PC-3 (cell line): ENCODE measurements around the gene NPPB. TPM values are rescaled to one million over a fixed set of nuclear protein-coding genes. Genes with fewer than 3 reads are reported as not detected.
A peak's percentile ranks its signal among the peaks of the same experiment; 100 is the strongest.

ENCODE experiments used
- ATAC-seq: fragments of 200-7000 bp; cut with Tn5 transposase; 2 replicates; pipeline ENCODE4 v1.9.1; 2020; ENCODE audit warnings: mild to moderate bottlenecking, moderate library complexity
- BruUV-seq: library from RNA; stranded (reverse); fragments of 400-500 nt; replicated peaks from 2 replicates; lab custom pipeline; 2021; lab: Mats Ljungman, UMichigan
- CTCF ChIA-PET: fragments of 300-600 bp; sonication (Branson Sonifier 250); formaldehyde crosslinking; loops from one replicate; lab custom pipeline; 2022; ENCODE audit warnings: antibody characterized with exemption; lab: Charles Lee
- POLR2A ChIA-PET: fragments of 300-600 bp; sonication (Branson Sonifier 250); formaldehyde crosslinking; loops from one replicate; lab custom pipeline; 2022; ENCODE audit warnings: antibody characterized with exemption; ENCODE audit not compliant: unreplicated experiment; lab: Charles Lee
- DNase-seq: peaks from one replicate; pipeline ENCODE4 v3.0.0-alpha.2; 2015
- H2AFZ ChIP-seq: fragments of 300-600 bp; sonication (generic); 2 replicates; pipeline ENCODE4 v1.6.0; 2016; ENCODE audit warnings: antibody characterized with exemption, low read length
- H3F3A ChIP-seq: fragments of 300-600 bp; sonication (generic); one replicate; pipeline ENCODE4 v1.6.0; 2017; ENCODE audit warnings: antibody characterized with exemption, low read length, control low read depth, mild to moderate bottlenecking; ENCODE audit not compliant: unreplicated experiment
- H3K27ac ChIP-seq: fragments of 300-600 bp; sonication (generic); 2 replicates; pipeline ENCODE4 v1.5.1; 2016; ENCODE audit warnings: mild to moderate bottlenecking, low read length
- H3K27me3 ChIP-seq: fragments of 300-600 bp; sonication (generic); 2 replicates; pipeline ENCODE4 v1.6.1; 2016; ENCODE audit warnings: low read length, mixed read lengths
- H3K36me3 ChIP-seq: fragments of 300-600 bp; sonication (generic); 2 replicates; pipeline ENCODE4 v1.6.1; 2016; ENCODE audit warnings: low read depth, mixed run types, low read length, mixed read lengths
- H3K4me1 ChIP-seq: fragments of 300-600 bp; sonication (generic); 2 replicates; pipeline ENCODE4 v1.5.1; 2016; ENCODE audit warnings: low read length; ENCODE audit not compliant: insufficient read depth
- H3K4me2 ChIP-seq: fragments of 300-600 bp; sonication (generic); 2 replicates; pipeline ENCODE4 v1.6.0; 2016; ENCODE audit warnings: low read length
- H3K4me3 ChIP-seq: fragments of 300-600 bp; sonication (generic); 2 replicates; pipeline ENCODE4 v1.5.1; 2016; ENCODE audit warnings: mild to moderate bottlenecking, low read length, mixed read lengths
- H3K79me2 ChIP-seq: fragments of 300-600 bp; sonication (generic); 2 replicates; pipeline ENCODE4 v1.6.1; 2017; ENCODE audit warnings: low read length, mixed read lengths
- H3K9ac ChIP-seq: fragments of 300-600 bp; sonication (generic); 2 replicates; pipeline ENCODE4 v1.6.0; 2016; ENCODE audit warnings: mild to moderate bottlenecking, low read length
- H3K9me2 ChIP-seq: fragments of 300-600 bp; sonication (generic); replicated peaks from 2 replicates; pipeline ENCODE4 v1.6.1; 2016; ENCODE audit warnings: mixed run types, low read length, mixed read lengths
- H3K9me3 ChIP-seq: fragments of 300-600 bp; sonication (generic); 2 replicates; pipeline ENCODE4 v1.6.1; 2016; ENCODE audit warnings: low read length, mixed read lengths
- H4K20me1 ChIP-seq: fragments of 300-600 bp; sonication (generic); 2 replicates; pipeline ENCODE4 v1.6.1; 2016; ENCODE audit warnings: low read length, mixed read lengths
- EZH2 ChIP-seq: fragments of 300-600 bp; sonication (generic); IDR thresholded peaks from one replicate; pipeline ENCODE4 v1.6.1; 2017; ENCODE audit warnings: antibody characterized with exemption, mild to moderate bottlenecking, low read length; ENCODE audit not compliant: unreplicated experiment
- EZH2phosphoT487 ChIP-seq: fragments of 300-600 bp; sonication (generic); IDR thresholded peaks from 2 replicates; pipeline ENCODE4 v1.6.1; 2018; ENCODE audit warnings: mild to moderate bottlenecking, antibody characterized with exemption, low read length, borderline replicate concordance
- intact Hi-C: fragments of 100-400 bp; cut with micrococcal nuclease; formaldehyde crosslinking; loops from 2 replicates; pipeline ENCODE4 v1.9.0; 2023
- total RNA-seq: library from RNA; depleted of rRNA; stranded (reverse); fragments of >200 nt; gene quantifications from 2 replicates; pipeline ENCODE4 v1.2.3, GENCODE V29; 2014
- TF ChIP-seq, protein P1 (sequence below): fragments of 300-600 bp; sonication (generic); conservative IDR thresholded peaks from 2 replicates; pipeline ENCODE4 v1.5.1; 2017; ENCODE audit warnings: antibody characterized with exemption, low read depth, mild to moderate bottlenecking, low read length

The NPPB gene
- total RNA-seq, 1 experiment from 2014 or later = not detected

DNA sequence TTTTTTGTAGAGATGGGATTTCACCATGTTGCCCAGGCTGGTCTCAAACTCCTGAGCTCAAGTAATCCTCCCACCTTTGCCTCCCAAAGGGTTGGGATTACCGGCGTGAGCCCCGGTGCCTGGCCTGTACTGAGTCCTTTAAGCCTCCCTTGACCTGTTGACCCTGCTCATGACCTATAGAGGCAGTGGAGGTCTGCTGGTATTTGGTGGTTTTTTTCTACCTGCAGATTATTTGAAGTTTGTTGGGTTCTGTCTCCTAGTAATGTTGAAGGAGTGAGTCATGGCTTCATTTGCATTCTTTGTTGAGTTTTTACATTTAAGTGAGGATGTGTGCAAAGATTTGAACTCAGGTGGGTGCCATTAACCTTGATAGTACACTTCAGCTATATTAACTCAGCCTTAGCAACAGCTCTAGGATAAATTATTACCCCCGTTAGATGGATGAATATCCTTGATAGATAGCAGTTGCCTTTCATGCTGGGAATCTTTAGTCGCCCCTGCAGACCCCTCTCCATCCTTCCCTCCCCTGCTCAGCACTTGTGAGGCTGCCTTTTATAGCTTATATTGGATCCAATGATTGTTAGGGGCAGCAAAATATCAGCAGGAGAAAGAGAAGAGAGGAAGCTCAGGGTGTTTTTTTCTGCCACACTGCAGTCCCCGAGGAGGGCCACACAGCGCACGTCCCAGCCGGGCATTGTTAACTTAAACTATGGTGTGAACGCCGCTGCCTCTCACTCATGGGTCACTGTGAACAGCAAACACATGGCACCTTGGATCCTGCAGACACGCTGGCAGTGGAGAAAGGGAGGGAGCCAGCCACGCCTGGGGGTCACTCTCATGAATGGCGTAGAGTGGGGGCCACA lies 14.9 kb upstream of the NPPB start:
- Histone ChIP-seq H3K36me3 (no peaks in the 10 kb centered on the region), H3K4me1 (no peaks in the 10 kb centered on the region), H3K27me3 (peaks cover 8% of the 10 kb centered on the region), H3K9me2 (no peaks in the 10 kb centered on the region), H3F3A (no peaks in the 10 kb centered on the region), H3K9ac (no peak overlapping the region), H3K27ac (no peak overlapping the region), H3K79me2 (no peaks in the 10 kb centered on the region), H3K4me2 (no peak overlapping the region), H2AFZ (no peak overlapping the region), H3K4me3 (no peak overlapping the region), H3K9me3 (no peaks in the 10 kb centered on the region), H4K20me1 (no peaks in the 10 kb centered on the region)
- CTCF ChIA-PET = no interaction called here
- TF ChIP-seq, protein P1, sequence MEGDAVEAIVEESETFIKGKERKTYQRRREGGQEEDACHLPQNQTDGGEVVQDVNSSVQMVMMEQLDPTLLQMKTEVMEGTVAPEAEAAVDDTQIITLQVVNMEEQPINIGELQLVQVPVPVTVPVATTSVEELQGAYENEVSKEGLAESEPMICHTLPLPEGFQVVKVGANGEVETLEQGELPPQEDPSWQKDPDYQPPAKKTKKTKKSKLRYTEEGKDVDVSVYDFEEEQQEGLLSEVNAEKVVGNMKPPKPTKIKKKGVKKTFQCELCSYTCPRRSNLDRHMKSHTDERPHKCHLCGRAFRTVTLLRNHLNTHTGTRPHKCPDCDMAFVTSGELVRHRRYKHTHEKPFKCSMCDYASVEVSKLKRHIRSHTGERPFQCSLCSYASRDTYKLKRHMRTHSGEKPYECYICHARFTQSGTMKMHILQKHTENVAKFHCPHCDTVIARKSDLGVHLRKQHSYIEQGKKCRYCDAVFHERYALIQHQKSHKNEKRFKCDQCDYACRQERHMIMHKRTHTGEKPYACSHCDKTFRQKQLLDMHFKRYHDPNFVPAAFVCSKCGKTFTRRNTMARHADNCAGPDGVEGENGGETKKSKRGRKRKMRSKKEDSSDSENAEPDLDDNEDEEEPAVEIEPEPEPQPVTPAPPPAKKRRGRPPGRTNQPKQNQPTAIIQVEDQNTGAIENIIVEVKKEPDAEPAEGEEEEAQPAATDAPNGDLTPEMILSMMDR = no peak
- TF ChIP-seq EZH2phosphoT487 = no peak
- TF ChIP-seq EZH2 = no peak
- DNase-seq (peak; percentile 3), ATAC-seq (no peak)
- intact Hi-C loops = no loop called here
- POLR2A ChIA-PET = no interaction called here
- BruUV-seq = no TSS peak

DNA sequence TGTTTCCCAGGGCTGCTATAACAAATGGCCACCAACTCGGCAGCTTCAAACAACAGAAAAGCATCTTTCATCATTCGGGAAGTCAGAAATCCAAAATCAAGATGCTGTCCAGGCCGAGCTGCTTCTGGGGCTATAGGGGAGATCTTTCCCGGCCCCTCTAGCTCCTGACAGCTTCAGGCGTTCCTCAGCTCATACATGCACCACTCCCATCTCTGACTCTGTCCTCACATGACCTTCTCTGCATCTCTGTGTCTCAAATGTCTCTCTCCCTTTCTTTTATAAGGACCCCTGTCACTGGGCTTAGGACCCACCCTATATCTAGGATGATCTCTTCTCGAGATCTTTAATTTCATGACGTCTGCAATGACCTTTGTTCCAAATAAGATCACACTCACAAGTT lies 13.8 kb upstream of the NPPB start:
- Histone ChIP-seq H3K9me2 (no peaks in the 10 kb centered on the region), H2AFZ (no peak overlapping the region), H3F3A (no peaks in the 10 kb centered on the region), H3K9me3 (no peaks in the 10 kb centered on the region), H3K27ac (no peak overlapping the region), H3K79me2 (no peaks in the 10 kb centered on the region), H3K9ac (no peak overlapping the region), H4K20me1 (no peaks in the 10 kb centered on the region), H3K4me1 (no peaks in the 10 kb centered on the region), H3K4me2 (no peak overlapping the region), H3K36me3 (no peaks in the 10 kb centered on the region), H3K4me3 (no peak overlapping the region), H3K27me3 (peaks cover 5% of the 10 kb centered on the region)
- no peak for DNase-seq
- intact Hi-C loops = no loop called here
- BruUV-seq = no TSS peak
- ChIA-PET POLR2A (no interaction called here), CTCF (no interaction called here)
- no peak for ATAC-seq
- no peak for TF ChIP-seq EZH2phosphoT487
- TF ChIP-seq, protein P1 = no peak
- TF ChIP-seq EZH2 = no peak

DNA sequence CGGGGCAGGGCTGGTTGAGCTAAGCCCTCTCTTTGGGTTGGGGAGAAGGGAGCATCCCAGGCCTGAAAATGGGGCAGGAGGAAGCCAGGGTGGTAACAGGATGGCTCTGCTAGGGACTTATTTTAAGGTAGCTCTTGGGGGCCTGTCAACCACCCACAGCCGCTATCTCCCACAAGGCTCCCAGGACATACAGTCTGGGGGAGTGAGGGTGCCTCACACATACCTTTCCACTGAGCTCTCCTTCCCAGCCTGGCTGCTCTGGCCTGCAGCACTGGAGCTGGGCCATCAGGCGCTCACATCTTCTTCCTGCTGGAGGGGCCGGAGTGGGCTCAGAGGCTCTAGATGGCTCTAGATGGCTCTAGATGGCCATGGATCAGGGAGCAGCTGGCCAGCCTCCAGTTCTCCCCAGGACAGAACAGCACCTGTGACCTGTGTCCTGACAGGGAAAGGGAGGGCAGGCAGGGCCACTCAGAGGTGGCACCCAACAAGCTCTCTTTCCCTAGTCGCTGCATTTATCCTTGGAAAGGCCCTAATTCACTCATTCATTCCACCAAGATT lies 11.0 kb upstream of the NPPB start:
- POLR2A ChIA-PET = no interaction called here
- H3F3A ChIP-seq = no peaks in the 10 kb centered on the region
- ATAC-seq = no peak

More for the DNA sequence above, 11.0 kb upstream of the NPPB start:
- DNase-seq = no peak
- H3K36me3 ChIP-seq = no peaks in the 10 kb centered on the region
- no peaks in the 10 kb centered on the region for H3K4me1 ChIP-seq
- no peaks in the 10 kb centered on the region for H3K9me3 ChIP-seq
- no peak overlapping the region for H3K27ac ChIP-seq
- no peak overlapping the region for H3K9ac ChIP-seq
- no peaks in the 10 kb centered on the region for H4K20me1 ChIP-seq
- BruUV-seq = no TSS peak
- H3K9me2 ChIP-seq = no peaks in the 10 kb centered on the region
- H3K27me3 ChIP-seq = no peaks in the 10 kb centered on the region
- H3K4me3 ChIP-seq = no peak overlapping the region
- H2AFZ ChIP-seq = no peak overlapping the region
- H3K79me2 ChIP-seq = no peaks in the 10 kb centered on the region
- intact Hi-C loops = no loop called here
- CTCF ChIA-PET = no interaction called here
- TF ChIP-seq, protein P1 = no peak
- no peak for TF ChIP-seq EZH2
- TF ChIP-seq EZH2phosphoT487 = no peak
- H3K4me2 ChIP-seq = no peak overlapping the region
